Middle frontal gyrus (tissue), 1 donor: ENCODE data around the gene GTPBP1.

Experiments
- DNase-seq: peaks from one replicate; pipeline ENCODE4 v3.0.0-alpha.2; 2015; ENCODE audit warnings: low spot score; ENCODE audit errors: extremely low spot score

The GTPBP1 gene

GRCh38 chr22:38724926-38725571 is 19.3 kb downstream of the GTPBP1 start:
- no peak for DNase-seq

DNA sequence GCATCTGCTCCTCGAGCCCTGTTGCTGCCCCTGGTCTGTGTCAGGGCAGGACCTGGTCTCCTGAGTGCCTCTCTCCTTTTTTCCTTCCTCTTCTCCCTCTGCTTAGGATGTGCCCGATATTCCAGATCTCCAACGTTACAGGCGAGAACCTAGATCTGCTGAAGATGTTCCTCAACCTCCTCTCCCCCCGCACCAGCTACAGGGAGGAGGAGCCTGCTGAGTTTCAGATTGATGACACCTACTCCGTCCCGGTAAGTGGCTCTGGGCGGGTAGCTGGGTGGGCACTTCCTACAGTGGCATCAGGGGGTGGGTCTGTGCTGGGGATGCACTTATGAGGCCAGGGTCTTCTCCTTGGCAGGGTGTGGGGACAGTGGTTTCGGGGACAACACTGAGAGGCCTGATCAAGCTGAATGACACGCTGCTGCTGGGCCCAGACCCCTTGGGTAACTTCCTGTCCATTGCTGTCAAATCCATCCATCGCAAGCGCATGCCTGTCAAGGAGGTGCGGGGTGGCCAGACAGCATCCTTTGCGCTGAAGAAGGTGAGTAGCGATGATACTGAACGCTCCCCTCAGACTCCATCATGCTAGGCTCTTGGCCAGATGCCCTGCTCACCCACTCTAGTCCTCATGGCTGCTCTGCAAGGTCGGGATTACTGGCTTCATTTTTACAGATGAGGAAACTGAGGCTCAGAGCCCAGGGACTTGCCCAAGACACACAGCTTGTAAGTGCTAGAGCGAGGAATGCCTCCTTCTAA is 20.3 kb downstream of the GTPBP1 start:
- no peak for DNase-seq

GRCh38 chr22:38727123-38727522 is 21.4 kb downstream of the GTPBP1 start:
- no peak for DNase-seq

- DNase-seq = no peak
Measured at GRCh38 chr22:38727530-38728451, 22.0 kb downstream of the GTPBP1 start.

DNA sequence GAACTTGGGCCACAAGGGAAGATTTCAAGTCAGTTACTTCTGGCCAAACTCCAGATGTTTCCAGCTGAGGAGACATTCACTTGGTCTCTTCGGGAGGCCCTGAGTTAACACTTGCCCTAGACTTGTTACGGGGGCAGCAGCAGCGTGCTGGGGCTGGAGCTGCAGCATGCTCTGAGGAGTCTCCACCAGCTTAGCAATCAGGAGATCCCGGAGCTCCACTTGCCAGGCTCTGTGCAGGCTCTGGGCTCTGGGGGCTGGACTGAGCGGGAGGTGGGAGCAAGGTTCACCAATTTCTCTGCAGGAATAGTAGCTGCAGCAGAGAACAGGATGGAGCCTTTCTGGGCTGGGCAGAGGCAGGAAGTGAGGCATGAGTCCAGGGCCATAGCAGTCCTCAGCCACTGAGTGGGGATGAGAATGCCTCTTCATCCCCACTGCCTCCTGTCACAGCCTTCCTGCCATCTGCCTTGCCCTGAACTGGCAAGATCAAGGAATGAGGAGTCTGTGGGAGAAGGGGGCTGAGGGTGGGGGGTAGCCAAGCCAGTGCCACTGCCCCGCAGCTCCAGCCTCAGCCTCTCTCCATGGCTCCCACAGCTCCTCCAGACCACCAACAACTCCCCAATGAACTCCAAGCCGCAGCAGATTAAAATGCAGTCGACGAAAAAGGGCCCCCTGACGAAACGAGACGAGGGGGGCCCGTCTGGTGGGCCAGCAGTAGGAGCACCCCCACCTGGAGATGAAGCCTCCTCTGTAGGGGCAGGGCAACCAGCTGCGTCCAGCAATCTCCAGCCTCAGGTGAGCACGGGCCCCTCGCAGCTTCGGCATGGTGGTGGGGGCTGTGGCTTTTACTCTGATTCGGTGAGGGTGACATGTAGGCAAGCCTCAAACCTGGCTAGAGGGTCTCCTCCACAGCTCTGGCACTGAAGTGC is 23.4 kb downstream of the GTPBP1 start:
- no peak for DNase-seq

DNA sequence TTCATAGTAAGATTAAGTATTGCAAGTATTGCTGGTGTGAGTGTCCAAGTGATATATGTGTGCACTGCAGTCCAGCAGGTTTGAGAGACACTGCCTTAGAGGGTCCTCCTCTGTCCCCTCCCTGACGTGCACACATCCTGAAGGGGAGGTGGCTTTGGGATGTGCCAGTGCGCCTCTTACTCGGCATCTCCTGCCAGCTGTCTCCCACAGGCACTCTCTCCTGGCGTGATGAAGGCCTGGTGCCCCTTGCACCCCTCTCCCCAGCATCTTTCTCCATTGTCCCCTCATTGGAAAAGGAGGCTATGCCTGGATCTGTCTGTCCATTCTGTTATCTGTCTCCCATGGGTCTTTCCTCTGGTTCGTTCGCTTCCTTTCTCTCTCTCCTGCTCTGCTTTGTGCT is 24.2 kb downstream of the GTPBP1 start:
- no peak for DNase-seq

- no peak for DNase-seq
Measured at GRCh38 chr22:38730411-38730871, 24.7 kb downstream of the GTPBP1 start.

GRCh38 chr22:38731703-38732161 is 26.0 kb downstream of the GTPBP1 start:
- no peak for DNase-seq

- no peak for DNase-seq
Measured at GRCh38 chr22:38732251-38732815, 26.6 kb downstream of the GTPBP1 start.

GRCh38 chr22:38733329-38733723 is 27.6 kb downstream of the GTPBP1 start:
- no peak for DNase-seq

GRCh38 chr22:38733724-38734381 is 28.1 kb downstream of the GTPBP1 start:
- DNase-seq = peak; percentile 68

DNA sequence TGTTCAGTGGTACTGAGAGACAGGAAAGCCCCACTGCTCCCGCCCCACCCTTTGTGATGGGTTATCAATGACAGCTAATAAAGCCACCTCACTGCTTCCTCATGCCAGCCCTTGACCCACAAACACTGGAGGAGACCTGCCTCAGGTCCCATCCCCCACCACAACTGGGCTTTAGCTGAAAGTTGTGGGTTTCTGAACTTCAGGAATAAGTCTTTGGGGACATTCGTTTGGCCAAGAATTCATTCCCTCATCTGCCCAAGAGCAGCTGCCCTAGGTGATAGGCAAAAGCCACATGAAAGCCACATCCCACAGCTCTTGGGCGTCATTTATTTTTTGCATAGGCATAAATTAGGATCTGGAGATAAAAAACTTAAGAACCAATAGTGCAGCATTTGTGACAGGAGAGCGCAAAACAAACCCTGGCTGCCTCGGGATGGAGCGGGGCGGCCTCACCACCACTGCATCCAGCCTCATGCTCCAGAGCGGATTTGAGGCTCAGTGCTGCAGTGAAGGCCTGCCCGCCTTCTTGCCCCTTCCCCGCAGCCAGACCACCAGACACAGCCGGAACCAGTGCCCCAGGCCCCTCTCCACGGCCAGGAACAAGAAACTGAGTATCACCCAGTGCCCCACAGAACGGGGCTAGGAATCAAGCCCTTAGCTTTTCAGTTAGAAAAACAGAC is 28.8 kb downstream of the GTPBP1 start:
- no peak for DNase-seq

GRCh38 chr22:38735126-38735464 is 29.4 kb downstream of the GTPBP1 start:
- no peak for DNase-seq

DNA sequence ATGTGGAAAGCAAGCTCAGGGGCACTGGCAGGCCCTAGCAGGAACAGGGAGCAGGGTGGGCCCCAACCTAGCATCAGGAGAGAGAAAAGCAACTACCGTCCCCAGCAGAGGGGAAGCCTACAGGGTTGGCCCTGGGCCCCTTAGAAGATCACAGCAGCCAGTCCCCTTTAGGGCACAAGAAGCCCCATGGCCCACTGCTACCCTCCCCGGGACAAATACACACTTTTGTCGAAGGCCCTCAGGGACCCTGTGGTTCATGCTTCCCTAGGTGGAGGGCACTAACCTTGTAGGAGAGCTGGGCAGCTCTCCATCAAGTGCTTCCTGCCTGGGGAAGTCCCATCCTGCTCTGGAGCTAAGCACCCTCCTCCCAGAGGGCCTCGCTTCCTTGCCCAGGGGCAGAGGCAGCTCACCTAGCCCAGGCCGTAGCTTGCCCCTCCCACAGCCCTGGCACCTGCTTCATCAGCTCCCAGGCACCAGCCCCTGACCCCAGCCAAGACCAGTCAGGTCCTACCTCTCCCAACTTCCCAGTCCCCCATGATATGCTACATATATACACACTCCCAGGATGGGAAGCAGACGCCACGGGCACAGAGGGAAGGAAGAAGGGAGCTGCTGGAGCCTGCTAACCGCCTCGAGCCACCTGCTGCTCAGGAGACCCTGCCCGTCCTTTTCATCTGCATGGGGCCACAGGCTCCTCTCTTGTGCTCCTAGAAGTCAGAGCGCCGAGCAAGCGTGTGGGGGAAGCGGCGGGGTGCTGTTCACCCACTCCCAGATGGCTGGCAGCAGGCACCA is 29.9 kb downstream of the GTPBP1 start:
- no peak for DNase-seq

GRCh38 chr22:38736257-38736570 is 30.5 kb downstream of the GTPBP1 start:
- no peak for DNase-seq

DNA sequence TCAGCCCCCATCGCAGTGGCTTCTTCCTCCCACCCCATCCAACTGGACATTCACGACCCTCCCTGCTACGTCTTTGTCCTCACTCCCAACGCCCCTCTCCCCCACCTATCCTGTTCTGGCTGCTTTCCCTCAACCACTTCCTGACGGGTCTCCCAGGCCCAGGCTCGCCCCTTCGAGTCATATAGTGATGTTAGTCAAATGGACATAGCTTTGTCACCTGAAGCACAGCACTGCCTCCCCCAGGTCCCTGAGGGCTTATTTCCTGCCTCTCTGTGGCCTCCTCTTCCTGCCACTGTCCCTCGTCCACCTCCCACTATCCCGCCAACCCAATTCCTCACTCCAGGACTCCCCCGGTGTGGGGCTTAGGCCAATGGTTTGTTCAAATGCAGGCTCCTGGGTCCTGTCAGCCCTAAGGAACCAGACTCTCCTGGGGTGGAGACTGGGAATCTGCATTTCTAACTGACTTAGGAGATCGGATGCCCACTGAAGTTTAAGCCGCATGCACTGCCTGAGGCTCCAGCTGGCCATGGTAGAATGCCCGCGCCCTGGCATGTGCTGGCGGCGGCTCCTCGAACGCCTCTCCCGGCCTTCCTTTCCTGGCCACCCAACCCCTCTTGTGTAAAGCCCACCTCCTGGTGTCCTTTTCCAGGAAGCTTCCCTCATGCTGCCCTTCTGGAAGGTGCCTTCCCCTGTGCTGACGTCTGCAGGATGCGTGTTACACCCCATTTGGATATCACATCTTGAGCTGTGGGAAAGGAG is 31.7 kb downstream of the GTPBP1 start:
- DNase-seq = no peak

DNA sequence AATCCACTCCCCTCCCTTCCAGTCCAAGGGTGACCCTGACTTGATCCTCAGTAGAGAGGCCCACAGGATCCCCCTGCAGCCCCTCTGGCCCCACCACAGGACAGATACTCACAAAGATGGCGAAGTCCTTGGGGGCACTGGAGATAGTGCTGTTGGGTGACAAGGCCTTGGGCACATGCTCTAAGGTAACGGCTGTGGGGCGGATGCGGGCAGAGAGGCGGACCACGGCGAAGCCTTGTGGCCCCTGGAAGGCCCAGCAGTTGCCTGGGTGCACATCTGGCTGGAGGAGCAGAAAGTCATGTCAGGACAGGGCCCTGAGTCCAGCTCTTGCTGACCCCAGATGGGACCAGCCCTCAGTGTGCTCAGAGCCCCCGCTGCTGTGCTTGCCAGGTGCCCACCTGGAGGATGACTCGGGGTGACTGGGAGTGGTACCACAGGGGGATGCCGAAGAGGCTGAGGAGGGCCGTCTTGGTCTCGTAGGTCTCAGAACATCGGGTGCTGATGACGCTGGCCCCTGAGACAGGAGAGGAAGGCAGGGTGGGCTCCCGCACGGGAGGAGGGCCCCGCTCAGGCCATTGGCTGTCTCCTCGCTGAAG is 32.8 kb downstream of the GTPBP1 start:
- no peak for DNase-seq
